Renal pelvis (tissue), 4 donors: ENCODE measurements around the gene SLC13A1. TPM values are rescaled to one million over a fixed set of nuclear protein-coding genes. Genes with fewer than 3 reads are reported as not detected.
"Not testable (repeated sequence)": the region's sequence is repeated elsewhere in the genome, so short reads cannot be mapped to it uniquely, and the experiment has no call there.

Experiments
- DNase-seq: peaks from one replicate; pipeline ENCODE4 v3.0.0-alpha.2; 2013
- polyA plus RNA-seq, 3 donors: library from polyadenylated mRNA; unstranded; fragments of 120-200 nt; gene quantifications; one replicate each; pipeline ENCODE4 v1.2.1, GENCODE V29; 2013; ENCODE audit not compliant: insufficient read length in 3 of 3

SLC13A1 gene
- polyA plus RNA-seq, 3 donors = 19.3 to 28.3 (median 25.5) TPM

DNA sequence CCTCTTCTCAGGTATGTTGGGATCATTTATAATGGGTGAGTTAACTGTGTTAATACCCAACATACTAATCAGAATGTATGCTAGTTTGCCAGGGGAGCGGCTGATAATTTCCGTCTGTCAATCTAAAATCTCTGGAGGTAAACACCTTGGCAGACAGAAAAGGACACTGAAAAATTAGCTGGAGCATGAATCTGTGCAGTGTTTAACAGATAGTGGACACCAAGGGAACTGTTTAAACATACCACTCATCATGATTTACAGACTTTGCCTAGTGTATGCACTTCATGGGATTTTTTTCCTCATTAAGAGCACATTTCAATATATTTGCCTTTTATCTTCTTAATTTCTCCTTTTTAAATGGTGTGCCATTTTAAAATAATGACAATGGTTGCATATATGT is 68.2 kb downstream of the SLC13A1 start:
- no peak for DNase-seq

GRCh38 chr7:123131140-123131539 is 68.6 kb downstream of the SLC13A1 start:
- DNase-seq = no peak

GRCh38 chr7:123126691-123127090 is 73.1 kb downstream of the SLC13A1 start:
- no peak for DNase-seq

DNA sequence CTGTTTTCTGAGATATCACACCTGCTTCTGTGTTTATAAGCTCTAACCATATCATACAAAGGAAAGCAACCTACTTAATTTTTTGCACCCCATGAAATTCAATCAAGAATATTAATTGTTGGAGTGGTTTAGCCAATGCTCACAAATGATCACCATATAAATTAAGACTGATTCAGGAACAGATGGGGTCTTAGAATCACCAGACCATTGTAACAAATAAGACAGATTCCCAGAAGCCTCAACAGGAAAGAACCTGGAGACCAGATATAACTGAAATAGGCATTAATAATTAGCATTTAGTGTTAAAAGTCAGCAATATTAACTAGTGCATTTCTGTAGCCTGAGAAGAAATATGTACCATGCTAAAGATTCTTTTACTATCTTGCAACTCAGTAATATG is 73.6 kb downstream of the SLC13A1 start:
- no peak for DNase-seq

DNA sequence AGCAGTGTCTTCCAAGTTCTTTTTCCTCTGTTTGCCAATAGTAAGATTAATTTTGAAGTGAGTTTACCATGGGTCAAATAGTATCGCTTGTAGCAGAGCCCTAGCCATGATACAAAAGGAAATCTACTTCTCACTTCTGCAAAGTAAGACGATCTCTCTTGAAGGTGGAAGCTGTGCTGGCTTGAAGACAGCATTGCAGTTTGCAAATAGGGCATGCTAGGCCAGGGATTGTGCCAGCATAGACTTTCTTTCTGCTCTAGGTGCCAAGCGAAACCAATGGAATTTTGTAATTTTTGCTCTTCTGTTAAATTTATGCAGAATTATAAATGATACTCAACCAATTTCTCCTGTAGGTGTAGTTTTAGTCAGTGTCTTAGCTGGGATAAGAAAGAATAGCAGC is 74.5 kb downstream of the SLC13A1 start:
- DNase-seq = no peak

DNA sequence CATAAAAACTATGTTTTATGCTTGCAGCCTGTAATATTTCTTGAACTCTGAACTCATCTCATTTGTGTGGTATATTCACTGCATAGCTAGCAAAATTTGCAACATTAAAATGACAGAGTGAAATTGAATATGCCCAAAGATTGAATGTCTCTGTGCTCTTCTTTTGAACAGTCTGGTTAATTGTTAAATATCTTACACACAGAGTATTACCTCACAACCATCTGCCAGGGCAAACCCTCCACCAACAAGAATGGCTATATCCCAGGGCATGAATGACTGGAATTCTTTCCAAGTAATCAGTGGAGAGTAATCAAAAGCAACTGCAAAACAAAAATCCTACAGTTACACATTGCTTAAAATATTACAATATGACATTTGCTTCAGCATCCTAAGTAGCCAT is 76.9 kb downstream of the SLC13A1 start:
- DNase-seq = no peak

DNA sequence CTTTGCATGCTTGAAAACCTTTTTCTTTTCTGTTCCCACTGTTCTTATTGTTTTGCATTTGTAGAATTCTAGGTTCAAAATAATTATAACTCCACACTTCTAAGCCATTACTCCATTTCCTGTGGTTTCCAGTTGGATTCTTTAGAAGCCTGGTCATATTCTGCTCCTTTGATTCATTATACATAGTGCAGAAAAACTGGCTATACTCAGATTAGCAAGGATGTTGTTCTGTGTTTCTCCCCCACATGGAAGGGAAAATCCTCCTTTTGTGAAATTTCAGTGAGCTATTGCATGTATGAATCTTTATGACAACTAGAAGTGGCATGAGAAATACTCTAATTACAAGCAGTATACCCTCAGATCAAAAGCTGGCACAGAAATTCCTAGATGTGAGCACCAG is 79.5 kb downstream of the SLC13A1 start:
- DNase-seq = no peak

GRCh38 chr7:123115331-123115730 is 84.4 kb downstream of the SLC13A1 start:
- DNase-seq = no peak

- no peak for DNase-seq
Measured at GRCh38 chr7:123114288-123114687, 85.5 kb downstream of the SLC13A1 start.

DNA sequence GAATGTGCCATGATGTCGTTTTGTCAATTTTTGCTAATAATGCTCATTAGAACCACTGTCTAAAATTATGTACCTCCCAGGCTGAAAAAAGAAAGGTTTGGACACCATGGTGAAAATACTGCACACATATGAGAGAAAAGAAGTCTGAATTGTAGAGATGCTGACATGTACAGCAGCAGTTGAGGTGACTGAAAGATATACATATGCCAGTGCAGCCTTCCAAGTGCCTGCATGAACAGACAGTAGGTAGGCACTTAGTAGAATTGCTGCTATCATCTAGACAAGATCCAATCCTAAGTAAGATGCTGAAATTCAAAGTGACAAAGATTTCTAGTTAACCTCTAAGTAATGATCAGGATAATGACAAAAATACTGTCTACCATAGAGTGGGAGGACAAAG is 86.9 kb downstream of the SLC13A1 start:
- DNase-seq = no peak

DNA sequence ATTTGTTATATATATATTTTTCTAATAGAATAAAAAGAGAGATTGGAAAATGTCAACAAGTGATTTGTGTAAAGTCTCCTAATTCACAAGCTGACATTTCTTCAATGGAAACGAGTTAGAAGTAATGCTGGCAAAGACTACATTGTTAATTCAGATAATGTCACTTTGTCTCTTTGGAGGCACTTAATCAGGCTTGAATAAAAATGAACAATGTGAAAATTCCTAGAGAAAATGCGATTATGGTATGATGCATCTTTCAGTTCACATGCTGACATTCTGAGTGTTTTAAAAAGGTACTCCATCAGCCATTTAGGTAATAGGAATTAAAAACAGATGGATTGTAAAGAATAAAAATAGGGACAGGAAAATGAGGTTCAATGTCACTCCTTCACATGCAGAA is 100.1 kb downstream of the SLC13A1 start:
- DNase-seq = no peak

DNA sequence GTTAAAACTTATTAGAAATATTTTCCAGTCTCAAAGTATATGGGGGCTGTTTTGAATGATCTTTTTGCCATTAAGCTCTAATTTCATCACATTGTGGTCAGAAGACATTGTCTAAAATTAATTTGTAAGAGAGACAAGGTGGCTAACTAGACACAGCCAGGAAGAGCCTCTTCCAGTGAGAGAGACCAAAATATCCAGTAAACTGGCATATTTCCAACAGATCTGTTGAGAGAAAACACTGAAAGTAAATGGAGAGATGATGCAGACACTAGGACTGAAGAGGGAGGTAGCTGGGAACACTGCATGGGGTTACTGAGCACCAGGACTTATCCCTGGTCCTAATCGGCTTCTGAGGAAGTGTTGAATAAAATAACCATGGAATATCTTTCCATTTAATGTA is 102.8 kb downstream of the SLC13A1 start:
- DNase-seq = no peak

GRCh38 chr7:123096434-123096833 is 103.3 kb downstream of the SLC13A1 start:
- no peak for DNase-seq

GRCh38 chr7:123090456-123090855 is 109.3 kb downstream of the SLC13A1 start:
- DNase-seq = no peak

DNA sequence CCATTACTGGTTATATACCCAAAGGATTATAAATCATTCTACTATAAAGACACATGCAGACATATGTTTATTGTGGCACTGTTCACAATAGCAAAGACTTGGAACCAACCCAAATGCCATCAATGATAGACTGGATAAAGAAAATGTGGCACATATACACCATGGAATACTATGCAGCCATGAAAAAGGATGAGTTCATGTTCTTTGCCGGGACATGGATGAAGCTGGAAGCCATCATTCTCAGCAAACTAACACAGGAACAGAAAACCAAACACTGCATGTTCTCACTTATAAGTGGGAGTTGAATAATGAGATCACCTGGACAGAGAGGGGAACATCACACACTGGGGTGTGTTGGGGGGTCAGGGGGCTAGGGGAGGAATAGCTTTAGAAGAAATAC is 112.9 kb downstream of the SLC13A1 start:
- not testable (repeated sequence) for DNase-seq

GRCh38 chr7:123084861-123085260 is 114.9 kb downstream of the SLC13A1 start:
- not testable (repeated sequence) for DNase-seq

DNA sequence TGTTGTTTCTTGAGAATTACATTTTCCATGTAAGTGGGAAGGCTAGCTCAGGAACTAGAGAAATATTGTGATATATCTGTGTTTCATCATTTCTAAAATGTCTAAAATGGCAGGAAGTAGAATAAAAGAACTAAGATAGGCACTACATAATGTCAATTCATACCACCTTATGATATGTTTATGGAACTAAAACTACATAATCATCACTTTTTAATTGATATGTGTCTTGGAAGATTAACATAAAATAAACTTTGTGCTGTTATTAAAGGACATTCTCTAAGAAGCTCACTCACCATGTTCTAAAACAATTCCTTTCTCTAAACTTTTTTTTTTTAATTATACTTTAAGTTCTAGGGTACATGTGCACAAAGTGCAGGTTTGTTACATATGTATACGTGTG is 120.7 kb downstream of the SLC13A1 start:
- no peak for DNase-seq

DNA sequence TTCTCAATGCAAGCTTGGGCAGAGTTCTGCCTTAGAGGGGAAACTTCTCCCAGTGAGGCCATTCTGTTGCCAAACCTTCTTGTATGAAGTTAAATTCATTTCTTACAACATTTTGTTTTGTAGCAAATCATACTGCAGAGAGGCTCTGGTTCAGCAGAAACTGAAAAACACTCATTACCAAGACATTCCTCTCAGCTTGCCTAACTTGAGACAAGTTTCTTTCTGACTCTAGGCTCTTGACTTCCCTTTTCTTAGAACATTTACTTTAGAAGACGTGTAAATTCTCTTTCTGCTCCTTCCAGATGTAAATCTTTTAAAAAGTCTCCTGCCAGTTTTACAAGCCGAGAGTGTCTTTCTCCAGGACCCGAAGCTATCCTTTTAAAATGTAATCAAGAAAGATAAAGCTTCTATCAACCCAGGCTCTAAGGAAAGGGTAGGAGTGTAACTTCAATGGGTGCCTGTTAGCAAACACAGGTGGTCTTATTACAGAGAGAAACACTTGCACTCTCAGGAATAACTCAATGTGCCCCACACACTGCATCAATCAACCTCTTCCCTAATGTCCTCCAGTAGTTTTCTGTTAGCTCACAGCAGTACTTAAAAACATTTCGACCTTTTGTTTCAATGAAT is 123.8 kb downstream of the SLC13A1 start:
- no peak for DNase-seq

GRCh38 chr7:123070702-123071286 is 129.0 kb downstream of the SLC13A1 start:
- DNase-seq = no peak

- DNase-seq = no peak
Measured at GRCh38 chr7:123067814-123068213, 132.0 kb downstream of the SLC13A1 start.
